Measurements from ENCODE around the gene MIA2. TPM values are rescaled to one million over a fixed set of nuclear protein-coding genes. Genes with fewer than 3 reads are reported as not detected.
"Not testable (repeated sequence)": the region's sequence is repeated elsewhere in the genome, so short reads cannot be mapped to it uniquely, and the experiment has no call there.

The MIA2 gene
- total RNA-seq, 1 experiment from 2014 or later: 65.7 TPM

DNA sequence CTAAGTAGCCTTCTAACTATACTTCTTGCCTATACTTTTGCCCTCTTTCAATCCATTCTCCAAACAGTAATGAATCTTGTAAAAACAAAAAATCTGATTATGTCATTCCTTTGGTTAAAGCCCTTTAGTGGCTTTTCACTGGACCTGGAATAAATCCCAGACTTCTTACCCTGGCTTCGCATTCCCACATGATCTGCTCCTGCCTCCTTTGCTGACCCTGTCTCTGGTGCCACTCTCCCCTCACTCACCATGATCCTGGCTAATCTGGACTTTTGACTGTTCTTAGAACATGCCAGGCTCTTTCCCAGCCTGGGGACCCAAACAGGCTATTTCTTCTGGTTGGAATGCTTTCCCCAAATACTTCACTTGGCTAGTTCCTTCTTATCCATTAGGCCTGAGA is 7.9 kb downstream of the MIA2 start:
- H4K20me1 ChIP-seq (ENCODE audit: insufficient read depth, low read depth, low read length): no peaks in the 10 kb centered on the region
- H3K4me3 ChIP-seq (ENCODE audit: low read length): no peak overlapping the region
- no peaks in the 10 kb centered on the region for H3K27me3 ChIP-seq (ENCODE audit: low read length)
- H3K9me2 ChIP-seq (replicated peaks; ENCODE audit: insufficient read depth, low read length): no peaks in the 10 kb centered on the region
- no peaks in the 10 kb centered on the region for H3K36me3 ChIP-seq (ENCODE audit: insufficient read depth, low read length)
- no peaks in the 10 kb centered on the region for H3K9me3 ChIP-seq (ENCODE audit: low read length)
- H3K27ac ChIP-seq (ENCODE audit: low read length): no peak overlapping the region
- no peak overlapping the region for H3K4me2 ChIP-seq (ENCODE audit: low read depth, low read length, poor library complexity, severe bottlenecking)
- no peaks in the 10 kb centered on the region for H3K79me2 ChIP-seq (ENCODE audit: low read length)
- H2AFZ ChIP-seq (ENCODE audit: low read length): no peak overlapping the region
- H3K9ac ChIP-seq (ENCODE audit: low read length): no peak overlapping the region
- H3K4me1 ChIP-seq (ENCODE audit: low read length): no peaks in the 10 kb centered on the region
- no peak for DNase-seq

DNA sequence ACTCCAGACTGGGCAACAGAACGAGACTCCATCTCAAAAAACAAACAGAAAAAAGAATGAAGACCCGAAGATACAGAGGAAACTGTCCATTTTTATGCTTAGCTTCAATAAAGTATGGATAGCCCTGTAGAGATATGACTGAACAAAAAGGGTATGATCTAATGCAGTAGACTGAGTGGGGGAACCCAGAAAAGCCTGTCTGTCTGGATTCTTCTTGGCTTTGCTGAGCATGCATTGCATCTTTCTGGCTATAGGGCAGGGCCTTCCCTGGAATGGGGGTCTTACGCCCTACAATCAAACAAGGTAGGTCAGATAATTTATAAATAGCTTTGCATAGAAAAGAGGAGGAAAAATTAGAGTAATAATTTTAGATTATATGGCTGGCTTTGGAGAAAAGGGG is 10.1 kb downstream of the MIA2 start:
- no peak overlapping the region for H3K4me2 ChIP-seq (ENCODE audit: low read depth, low read length, poor library complexity, severe bottlenecking)
- H3K36me3 ChIP-seq (ENCODE audit: insufficient read depth, low read length): no peaks in the 10 kb centered on the region
- H4K20me1 ChIP-seq (ENCODE audit: insufficient read depth, low read depth, low read length): no peaks in the 10 kb centered on the region
- DNase-seq: no peak
- H3K4me3 ChIP-seq (ENCODE audit: low read length): no peak overlapping the region
- H2AFZ ChIP-seq (ENCODE audit: low read length): no peak overlapping the region
- H3K4me1 ChIP-seq (ENCODE audit: low read length): no peaks in the 10 kb centered on the region
- no peaks in the 10 kb centered on the region for H3K9me3 ChIP-seq (ENCODE audit: low read length)
- no peaks in the 10 kb centered on the region for H3K9me2 ChIP-seq (replicated peaks; ENCODE audit: insufficient read depth, low read length)
- H3K27me3 ChIP-seq (ENCODE audit: low read length): no peaks in the 10 kb centered on the region
- no peak overlapping the region for H3K9ac ChIP-seq (ENCODE audit: low read length)
- H3K27ac ChIP-seq (ENCODE audit: low read length): no peak overlapping the region
- H3K79me2 ChIP-seq (ENCODE audit: low read length): no peaks in the 10 kb centered on the region

DNA sequence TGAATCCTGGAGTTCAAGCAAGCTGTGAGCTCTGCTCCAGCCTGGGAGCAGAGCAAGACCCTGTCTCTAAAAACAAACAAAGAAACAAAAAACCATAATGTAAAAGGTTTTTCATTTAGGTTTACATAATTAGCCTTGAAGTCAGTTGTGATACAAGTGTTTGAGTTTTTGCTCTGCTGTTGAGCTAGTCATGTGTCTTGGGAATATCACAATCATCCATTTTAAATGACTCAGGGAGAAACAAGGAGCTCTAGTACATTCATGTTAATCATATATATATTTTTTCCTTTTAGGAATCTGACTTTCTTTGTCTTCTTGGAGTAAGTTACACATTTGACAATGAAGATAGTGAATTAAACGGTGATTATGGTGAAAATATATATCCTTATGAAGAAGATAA is 12.9 kb downstream of the MIA2 start:
- H3K4me1 ChIP-seq (ENCODE audit: low read length): no peaks in the 10 kb centered on the region
- H3K4me3 ChIP-seq (ENCODE audit: low read length): no peak overlapping the region
- no peak overlapping the region for H3K9ac ChIP-seq (ENCODE audit: low read length)
- H3K79me2 ChIP-seq (ENCODE audit: low read length): no peaks in the 10 kb centered on the region
- H3K9me2 ChIP-seq (replicated peaks; ENCODE audit: insufficient read depth, low read length): no peaks in the 10 kb centered on the region
- H3K36me3 ChIP-seq (ENCODE audit: insufficient read depth, low read length): no peaks in the 10 kb centered on the region
- H3K27me3 ChIP-seq (ENCODE audit: low read length): no peaks in the 10 kb centered on the region
- H3K4me2 ChIP-seq (ENCODE audit: low read depth, low read length, poor library complexity, severe bottlenecking): no peak overlapping the region
- H4K20me1 ChIP-seq (ENCODE audit: insufficient read depth, low read depth, low read length): no peaks in the 10 kb centered on the region
- no peak for DNase-seq
- H3K27ac ChIP-seq (ENCODE audit: low read length): no peak overlapping the region
- no peak overlapping the region for H2AFZ ChIP-seq (ENCODE audit: low read length)
- H3K9me3 ChIP-seq (ENCODE audit: low read length): no peaks in the 10 kb centered on the region

DNA sequence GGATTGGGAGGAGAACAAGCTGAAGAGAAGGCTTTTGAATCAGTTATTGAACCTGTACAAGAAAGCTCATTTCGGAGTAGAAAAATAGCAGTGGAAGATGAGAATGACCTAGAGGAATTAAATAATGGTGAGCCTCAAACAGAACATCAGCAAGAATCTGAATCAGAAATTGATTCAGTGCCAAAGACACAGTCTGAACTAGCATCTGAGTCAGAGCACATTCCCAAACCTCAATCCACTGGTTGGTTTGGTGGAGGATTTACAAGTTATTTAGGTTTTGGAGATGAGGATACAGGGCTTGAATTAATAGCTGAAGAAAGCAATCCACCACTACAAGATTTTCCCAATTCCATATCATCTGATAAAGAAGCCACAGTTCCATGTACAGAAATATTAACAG is 13.5 kb downstream of the MIA2 start:
- peak overlapping the region; percentile 5; the same call in 1 of the 2 replicates for H2AFZ ChIP-seq (ENCODE audit: low read length)
- no peak overlapping the region for H3K27ac ChIP-seq (ENCODE audit: low read length)
- H3K4me3 ChIP-seq (ENCODE audit: low read length): no peak overlapping the region
- no peak overlapping the region for H3K9ac ChIP-seq (ENCODE audit: low read length)
- no peaks in the 10 kb centered on the region for H4K20me1 ChIP-seq (ENCODE audit: insufficient read depth, low read depth, low read length)
- DNase-seq: no peak
- no peaks in the 10 kb centered on the region for H3K4me1 ChIP-seq (ENCODE audit: low read length)
- H3K27me3 ChIP-seq (ENCODE audit: low read length): no peaks in the 10 kb centered on the region
- H3K36me3 ChIP-seq (ENCODE audit: insufficient read depth, low read length): no peaks in the 10 kb centered on the region
- H3K9me2 ChIP-seq (replicated peaks; ENCODE audit: insufficient read depth, low read length): no peaks in the 10 kb centered on the region
- H3K9me3 ChIP-seq (ENCODE audit: low read length): no peaks in the 10 kb centered on the region
- H3K4me2 ChIP-seq (ENCODE audit: low read depth, low read length, poor library complexity, severe bottlenecking): no peak overlapping the region
- H3K79me2 ChIP-seq (ENCODE audit: low read length): no peaks in the 10 kb centered on the region

DNA sequence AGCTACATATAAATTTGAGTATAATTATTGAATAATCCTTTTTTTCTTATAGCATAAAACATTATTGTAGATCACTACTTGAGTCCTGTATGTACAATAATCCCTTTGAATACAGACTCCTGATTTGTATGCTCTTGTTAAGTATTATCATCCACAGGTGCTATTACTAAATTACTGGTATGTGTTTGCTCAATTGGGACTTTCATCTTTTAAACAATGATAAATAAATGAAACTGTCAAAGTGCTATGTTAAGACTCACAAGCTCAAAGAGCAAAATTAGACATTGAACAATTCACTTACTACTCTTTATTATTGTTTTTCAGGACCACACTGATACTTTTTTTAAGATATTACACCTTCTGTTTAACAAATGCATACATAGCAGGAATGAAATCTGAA is 17.8 kb downstream of the MIA2 start:
- DNase-seq: no peak

DNA sequence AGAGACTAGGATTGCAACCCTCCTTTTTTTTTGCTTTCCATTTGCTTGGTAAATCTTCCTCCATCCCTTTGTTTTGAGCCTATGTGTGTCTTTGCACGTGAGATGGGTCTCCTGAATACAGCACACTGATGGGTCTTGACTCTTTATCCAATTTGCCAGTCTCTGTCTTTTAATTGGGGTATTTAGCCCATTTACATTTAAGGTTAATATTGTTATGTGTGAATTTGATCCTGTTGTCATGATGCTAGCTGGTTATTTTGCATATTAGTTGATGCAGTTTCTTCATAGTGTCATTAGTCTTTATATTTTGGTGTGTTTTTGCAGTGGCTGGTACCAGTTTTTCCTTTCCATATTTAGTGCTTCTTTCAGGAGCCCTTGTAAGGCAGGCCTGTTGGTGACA is 23.7 kb downstream of the MIA2 start:
- H3K79me2 ChIP-seq (ENCODE audit: low read length); H3K9ac ChIP-seq (ENCODE audit: low read length); DNase-seq; H3K36me3 ChIP-seq (ENCODE audit: insufficient read depth, low read length); H3K4me2 ChIP-seq (ENCODE audit: low read depth, low read length, poor library complexity, severe bottlenecking); H3K4me3 ChIP-seq (ENCODE audit: low read length); H3K4me1 ChIP-seq (ENCODE audit: low read length); H4K20me1 ChIP-seq (ENCODE audit: insufficient read depth, low read depth, low read length); H3K9me3 ChIP-seq (ENCODE audit: low read length); H2AFZ ChIP-seq (ENCODE audit: low read length); H3K9me2 ChIP-seq (replicated peaks; ENCODE audit: insufficient read depth, low read length); H3K27me3 ChIP-seq (ENCODE audit: low read length); H3K27ac ChIP-seq (ENCODE audit: low read length): not testable (repeated sequence)

More for the DNA sequence above, 17.8 kb downstream of the MIA2 start:
- H4K20me1 ChIP-seq (ENCODE audit: insufficient read depth, low read depth, low read length): no peaks in the 10 kb centered on the region
- H3K9ac ChIP-seq (ENCODE audit: low read length): no peak overlapping the region
- no peak overlapping the region for H3K4me2 ChIP-seq (ENCODE audit: low read depth, low read length, poor library complexity, severe bottlenecking)
- no peak overlapping the region for H2AFZ ChIP-seq (ENCODE audit: low read length)
- no peaks in the 10 kb centered on the region for H3K9me2 ChIP-seq (replicated peaks; ENCODE audit: insufficient read depth, low read length)
- no peaks in the 10 kb centered on the region for H3K79me2 ChIP-seq (ENCODE audit: low read length)
- H3K27me3 ChIP-seq (ENCODE audit: low read length): no peaks in the 10 kb centered on the region
- no peaks in the 10 kb centered on the region for H3K9me3 ChIP-seq (ENCODE audit: low read length)
- no peak overlapping the region for H3K27ac ChIP-seq (ENCODE audit: low read length)
- no peak overlapping the region for H3K4me3 ChIP-seq (ENCODE audit: low read length)
- H3K4me1 ChIP-seq (ENCODE audit: low read length): no peaks in the 10 kb centered on the region
- no peaks in the 10 kb centered on the region for H3K36me3 ChIP-seq (ENCODE audit: insufficient read depth, low read length)

DNA sequence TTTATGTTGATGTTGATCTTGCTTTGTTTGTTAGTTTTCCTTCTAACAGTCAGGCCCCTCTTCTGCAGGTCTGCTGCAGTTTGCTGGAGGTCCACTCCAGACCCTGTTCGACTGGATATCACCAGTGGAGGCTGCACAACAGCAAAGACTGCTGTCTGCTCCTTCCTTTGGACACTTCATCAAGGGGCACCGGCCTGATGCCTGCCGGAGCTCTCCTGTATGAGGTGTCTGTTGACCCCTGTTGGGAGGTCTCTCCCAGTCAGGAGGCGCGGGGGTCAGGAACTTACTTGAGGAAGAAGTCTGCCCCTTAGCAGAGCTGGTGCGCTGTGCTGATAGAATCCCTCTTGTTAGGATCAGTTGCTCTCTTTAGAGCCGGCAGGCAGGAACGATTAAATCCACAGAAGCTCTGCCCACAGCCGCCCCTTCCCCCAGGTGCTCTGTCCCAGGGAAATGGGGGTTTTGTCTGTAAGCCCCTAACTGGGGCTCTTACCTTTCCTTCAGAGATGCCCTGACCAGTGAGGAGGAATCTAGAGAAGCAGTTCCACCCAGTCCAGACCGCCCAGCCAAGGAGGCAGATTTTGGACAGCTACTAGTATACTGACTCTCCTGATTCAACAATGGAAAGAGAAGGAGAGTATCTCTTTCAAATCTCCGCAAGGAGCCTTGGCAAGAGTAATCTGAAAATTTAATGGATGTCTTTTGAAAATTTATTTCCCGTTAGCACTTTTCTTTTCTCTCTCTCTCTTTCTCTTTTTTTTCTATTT is 25.2 kb downstream of the MIA2 start:
- H3K4me2 ChIP-seq (ENCODE audit: low read depth, low read length, poor library complexity, severe bottlenecking): no peak overlapping the region
- no peak overlapping the region for H2AFZ ChIP-seq (ENCODE audit: low read length)
- no peak overlapping the region for H3K4me3 ChIP-seq (ENCODE audit: low read length)
- H3K36me3 ChIP-seq (ENCODE audit: insufficient read depth, low read length): no peaks in the 10 kb centered on the region
- H3K79me2 ChIP-seq (ENCODE audit: low read length): no peaks in the 10 kb centered on the region
- H3K27me3 ChIP-seq (ENCODE audit: low read length): no peaks in the 10 kb centered on the region
- no peaks in the 10 kb centered on the region for H3K4me1 ChIP-seq (ENCODE audit: low read length)
- DNase-seq: no peak
- no peaks in the 10 kb centered on the region for H3K9me3 ChIP-seq (ENCODE audit: low read length)
- H3K9ac ChIP-seq (ENCODE audit: low read length): no peak overlapping the region
- no peaks in the 10 kb centered on the region for H3K9me2 ChIP-seq (replicated peaks; ENCODE audit: insufficient read depth, low read length)
- no peaks in the 10 kb centered on the region for H4K20me1 ChIP-seq (ENCODE audit: insufficient read depth, low read depth, low read length)
- no peak overlapping the region for H3K27ac ChIP-seq (ENCODE audit: low read length)

DNA sequence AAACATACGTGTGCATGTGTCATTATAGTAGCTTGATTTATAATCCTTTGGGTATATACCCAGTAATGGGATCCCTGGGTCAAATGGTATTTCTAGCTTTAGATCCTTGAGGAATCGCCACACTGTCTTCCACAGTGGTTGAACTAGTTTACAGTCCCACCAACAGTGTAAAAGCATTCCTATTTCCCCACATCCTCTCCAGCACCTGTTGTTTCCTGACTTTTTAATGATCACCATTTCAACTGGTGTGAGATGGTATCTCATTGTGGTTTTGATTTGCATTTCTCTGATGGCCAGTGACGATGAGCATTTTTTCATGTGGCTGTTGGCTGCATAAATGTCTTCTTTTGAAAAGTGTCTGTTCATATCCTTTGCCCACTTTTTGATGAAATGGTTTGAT is 26.4 kb downstream of the MIA2 start:
- H3K4me3 ChIP-seq (ENCODE audit: low read length); H3K9me3 ChIP-seq (ENCODE audit: low read length); H3K4me1 ChIP-seq (ENCODE audit: low read length): not testable (repeated sequence)

More for the DNA sequence above, 26.4 kb downstream of the MIA2 start:
- not testable (repeated sequence) for DNase-seq; H3K79me2 ChIP-seq (ENCODE audit: low read length); H3K9ac ChIP-seq (ENCODE audit: low read length); H3K9me2 ChIP-seq (replicated peaks; ENCODE audit: insufficient read depth, low read length); H3K27ac ChIP-seq (ENCODE audit: low read length); H3K36me3 ChIP-seq (ENCODE audit: insufficient read depth, low read length); H4K20me1 ChIP-seq (ENCODE audit: insufficient read depth, low read depth, low read length); H3K27me3 ChIP-seq (ENCODE audit: low read length); H2AFZ ChIP-seq (ENCODE audit: low read length); H3K4me2 ChIP-seq (ENCODE audit: low read depth, low read length, poor library complexity, severe bottlenecking)

Data from Karpas-422 (cell line).